H1 (cell line): ENCODE measurements around the gene TSPAN5. TPM values are rescaled to one million over a fixed set of nuclear protein-coding genes. Genes with fewer than 3 reads are reported as not detected.

Experiments used
- CTCF ChIA-PET: fragments of 300-600 bp; sonication (Branson Sonifier 250); formaldehyde crosslinking; loops from one replicate; lab custom pipeline; 2021; ENCODE audit not compliant: partially characterized antibody; lab: Charles Lee
- POLR2A ChIA-PET: fragments of 300-600 bp; sonication (Branson Sonifier 250); formaldehyde crosslinking; loops from one replicate; lab custom pipeline; 2021; ENCODE audit warnings: inconsistent platforms; ENCODE audit not compliant: partially characterized antibody; lab: Charles Lee
- DNase-seq, 2 experiments: peaks; one replicate each; pipeline versions ENCODE4 v3.0.0 to v3.0.0-alpha.2; 2010 to 2022; ENCODE audit warnings: low spot score in 2 of 2, low read depth in 1 of 2, mixed read lengths in 1 of 2
- FAIRE-seq: peaks from 2 replicates; lab custom pipeline; 2011; peaks lifted over from hg19 to GRCh38; lab: Jason Lieb, UNC
- H2AFZ ChIP-seq: 2 replicates; pipeline ENCODE4 v1.8.1; 2012; ENCODE audit warnings: low read length, inconsistent platforms
- H2AK5ac ChIP-seq: 2 replicates; pipeline ENCODE4 v1.6.1; 2013; ENCODE audit warnings: low read depth, low read length
- H2BK120ac ChIP-seq: replicated peaks from 2 replicates; pipeline ENCODE3; 2013; ENCODE audit warnings: low read depth, low read length, inconsistent platforms
- H2BK12ac ChIP-seq: 2 replicates; pipeline ENCODE4 v1.6.1; 2013; ENCODE audit warnings: low read depth, low read length
- H2BK15ac ChIP-seq: 2 replicates; pipeline ENCODE4 v1.6.1; 2013; ENCODE audit warnings: low read length
- H2BK20ac ChIP-seq: 2 replicates; pipeline ENCODE4 v1.6.1; 2013; ENCODE audit warnings: low read length
- H2BK5ac ChIP-seq: 2 replicates; pipeline ENCODE4 v1.6.1; 2013; ENCODE audit warnings: low read depth, low read length
- H3K14ac ChIP-seq: 2 replicates; pipeline ENCODE4 v1.6.1; 2013; ENCODE audit warnings: inconsistent platforms; ENCODE audit not compliant: insufficient read length
- H3K18ac ChIP-seq: 2 replicates; pipeline ENCODE4 v1.6.1; 2013; ENCODE audit warnings: low read length; ENCODE audit errors: extremely low read depth
- H3K23ac ChIP-seq: 2 replicates; pipeline ENCODE4 v1.6.1; 2013; ENCODE audit warnings: inconsistent platforms; ENCODE audit not compliant: insufficient read length
- H3K23me2 ChIP-seq: 2 replicates; pipeline ENCODE4 v1.6.1; 2013; ENCODE audit warnings: low read depth, low read length
- H3K27ac ChIP-seq: 2 replicates; pipeline ENCODE4 v1.6.1; 2011; ENCODE audit warnings: low read depth, low read length, inconsistent platforms
- H3K27me3 ChIP-seq, 4 experiments: replicated peaks in 1 of 4; 1 replicate in 1 of 4; 2 replicates in 3 of 4; pipeline versions ENCODE4 v1.6.1 to v1.8.1; 2011 to 2013; ENCODE audit warnings: low read length in 3 of 4, mild to moderate bottlenecking in 3 of 4, inconsistent platforms in 2 of 4, mixed read lengths in 2 of 4, moderate library complexity in 1 of 4; ENCODE audit not compliant: control insufficient read depth in 3 of 4, insufficient read depth in 3 of 4; ENCODE audit errors: extremely low read depth in 1 of 4
- H3K36me3 ChIP-seq, 4 experiments: 2 replicates each; pipeline versions ENCODE4 v1.6.1 to v1.8.1; 2011 to 2013; ENCODE audit warnings: mild to moderate bottlenecking in 4 of 4, low read length in 3 of 4, moderate library complexity in 2 of 4, control low read depth in 1 of 4, inconsistent platforms in 1 of 4; ENCODE audit not compliant: insufficient read depth in 4 of 4, control insufficient read depth in 2 of 4
- H3K4ac ChIP-seq: replicated peaks from 2 replicates; pipeline ENCODE3; 2013; ENCODE audit warnings: low read length, low read depth, mixed read lengths, inconsistent platforms; ENCODE audit not compliant: insufficient read length
- H3K4me1 ChIP-seq, 4 experiments: replicated peaks in 1 of 4; 1 replicate in 1 of 4; 2 replicates in 3 of 4; pipeline versions ENCODE4 v1.6.1 to v1.8.1; 2011 to 2013; ENCODE audit warnings: low read length in 3 of 4, inconsistent platforms in 2 of 4, mixed read lengths in 1 of 4; ENCODE audit not compliant: insufficient read depth in 4 of 4, control insufficient read depth in 3 of 4
- H3K4me2 ChIP-seq, 2 experiments: 2 replicates each; pipeline versions ENCODE4 v1.6.1 to v1.8.1; 2011 to 2013; ENCODE audit warnings: low read depth in 2 of 2, low read length in 2 of 2, control low read depth in 1 of 2, inconsistent platforms in 1 of 2, mild to moderate bottlenecking in 1 of 2; ENCODE audit not compliant: insufficient read depth in 1 of 2
- H3K4me3 ChIP-seq, 4 experiments: fragments of 200-600, 300-600 bp in 1 of 4; sonication (generic), shearing (Covaris generic), sonication (Bioruptor Twin) in 1 of 4; 2 replicates each; pipeline versions ENCODE4 v1.5.1 to v1.8.1; 2011 to 2016; ENCODE audit warnings: low read length in 4 of 4, low read depth in 3 of 4, control low read depth in 2 of 4, inconsistent platforms in 2 of 4, mild to moderate bottlenecking in 2 of 4, mixed read lengths in 1 of 4, moderate library complexity in 1 of 4; ENCODE audit not compliant: insufficient read depth in 2 of 4; ENCODE audit errors: extremely low read depth in 1 of 4
- H3K56ac ChIP-seq: replicated peaks from 2 replicates; pipeline ENCODE3; 2013; ENCODE audit warnings: low read depth, mild to moderate bottlenecking, mixed read lengths, low read length, inconsistent platforms; ENCODE audit not compliant: insufficient read length
- H3K79me1 ChIP-seq: 2 replicates; pipeline ENCODE4 v1.6.1; 2013; ENCODE audit warnings: low read depth, low read length, control low read depth
- H3K79me2 ChIP-seq, 2 experiments: 2 replicates each; pipeline versions ENCODE4 v1.6.1 to v1.8.1; 2012 to 2013; ENCODE audit warnings: low read length in 2 of 2, mild to moderate bottlenecking in 2 of 2, inconsistent platforms in 1 of 2; ENCODE audit not compliant: insufficient read depth in 2 of 2, control insufficient read depth in 1 of 2
- H3K9ac ChIP-seq, 4 experiments: replicated peaks in 1 of 4; 1 replicate in 1 of 4; 2 replicates in 3 of 4; pipeline versions ENCODE4 v1.6.1 to v1.8.1; 2011 to 2013; ENCODE audit warnings: low read depth in 3 of 4, low read length in 3 of 4, control low read depth in 2 of 4, mild to moderate bottlenecking in 2 of 4, moderate library complexity in 2 of 4, inconsistent platforms in 1 of 4; ENCODE audit errors: extremely low read depth in 1 of 4
- H3K9me3 ChIP-seq, 2 experiments: 2 replicates each; pipeline versions ENCODE4 v1.6.1 to v1.8.1; 2012 to 2013; ENCODE audit warnings: mild to moderate bottlenecking in 2 of 2, moderate library complexity in 2 of 2, control low read depth in 1 of 2, inconsistent platforms in 1 of 2, low read depth in 1 of 2, low read length in 1 of 2, mixed read lengths in 1 of 2; ENCODE audit not compliant: insufficient read depth in 2 of 2
- H4K20me1 ChIP-seq, 2 experiments: replicated peaks in 1 of 2; 2 replicates each; pipeline versions ENCODE3 to v1.8.1; 2011 to 2013; ENCODE audit warnings: inconsistent platforms in 2 of 2, low read length in 2 of 2, mild to moderate bottlenecking in 1 of 2; ENCODE audit not compliant: insufficient read depth in 2 of 2, control insufficient read depth in 1 of 2
- H4K5ac ChIP-seq: 2 replicates; pipeline ENCODE4 v1.6.1; 2013; ENCODE audit warnings: low read length, low read depth, mixed read lengths, inconsistent platforms; ENCODE audit not compliant: insufficient read length
- H4K8ac ChIP-seq: 2 replicates; pipeline ENCODE4 v1.8.0; 2013; ENCODE audit warnings: mild to moderate bottlenecking, moderate library complexity, low read length, inconsistent platforms; ENCODE audit not compliant: insufficient read depth; ENCODE audit errors: extremely low read depth
- H4K91ac ChIP-seq: replicated peaks from 2 replicates; pipeline ENCODE3; 2013; ENCODE audit warnings: low read length, mixed read lengths, inconsistent platforms; ENCODE audit not compliant: insufficient read length
- BCL11A ChIP-seq, 2 experiments: IDR thresholded peaks; one replicate each; pipeline ENCODE4 v1.6.1; 2011; ENCODE audit warnings: low read depth in 2 of 2, low read length in 2 of 2, mild to moderate bottlenecking in 2 of 2
- EGR1 ChIP-seq: IDR thresholded peaks from 2 replicates; pipeline ENCODE4 v1.6.1; 2011; ENCODE audit warnings: low read depth, low read length, borderline replicate concordance
- HDAC6 ChIP-seq: IDR thresholded peaks from one replicate; pipeline ENCODE4 v1.7.1; 2012; ENCODE audit warnings: low read depth, mild to moderate bottlenecking, inconsistent platforms, low read length, moderate library complexity
- SAP30 ChIP-seq: fragments of 300-600 bp; sonication (generic); IDR thresholded peaks from 2 replicates; pipeline ENCODE4 v1.7.1; 2012; ENCODE audit warnings: low read length, moderate library complexity, mild to moderate bottlenecking, inconsistent platforms; ENCODE audit not compliant: insufficient read depth, insufficient replicate concordance
- SIX5 ChIP-seq: IDR thresholded peaks from 2 replicates; pipeline ENCODE4 v1.6.1; 2011; ENCODE audit warnings: mild to moderate bottlenecking, low read depth, low read length
- TAF7 ChIP-seq: optimal IDR thresholded peaks from 2 replicates; pipeline ENCODE3; 2011; ENCODE audit warnings: low read depth, mild to moderate bottlenecking, inconsistent platforms, low read length, moderate library complexity, borderline replicate concordance
- WGBS, 2 experiments: shearing (Covaris generic) in 1 of 2; methylation state at CpG; one replicate each; pipeline versions ENCODE4 v1.1.6 to v1.1.7; 2013 to 2015; ENCODE audit warnings: low lambda C conversion rate in 2 of 2, mixed read lengths in 2 of 2, inconsistent platforms in 1 of 2, low coverage in 1 of 2, missing lambda C conversion rate in 1 of 2; ENCODE audit not compliant: insufficient replicate concordance in 2 of 2, insufficient coverage in 1 of 2, insufficient read length in 1 of 2; ENCODE audit errors: extremely low coverage in 1 of 2, missing lambda C conversion rate in 1 of 2; 5-methylcytosine and 5-hydroxymethylcytosine counted together
- polyA plus RNA-seq, 7 experiments: library from polyadenylated mRNA; depleted of rRNA in 3 of 7; stranded (reverse) in 5 of 7; unstranded in 2 of 7; fragments of >200 nt in 5 of 7; fragments of 200-250 nt in 2 of 7; gene quantifications; 1 replicate in 5 of 7; 2 replicates in 1 of 7; 4 replicates in 1 of 7; pipeline versions ENCODE4 v1.2.1 to v1.2.3, GENCODE V29; 2011 to 2013; ENCODE audit warnings: missing spikeins in 2 of 7, mixed read lengths in 2 of 7
- total RNA-seq: library from RNA; stranded (reverse); fragmentation: NEBNext Ultra II Directional; extraction: Animal tissue kit (Norgen Biotek cat#: 25700); gene quantifications from 2 replicates; pipeline ENCODE4 v1.2.1, GENCODE V29; 2021

The TSPAN5 gene
- total and polyA plus RNA-seq, 2 of the 8 experiments (the other 6 are each of a cell fraction or from before 2014, with no cell fraction given): 17.6 to 21.2 TPM

DNA sequence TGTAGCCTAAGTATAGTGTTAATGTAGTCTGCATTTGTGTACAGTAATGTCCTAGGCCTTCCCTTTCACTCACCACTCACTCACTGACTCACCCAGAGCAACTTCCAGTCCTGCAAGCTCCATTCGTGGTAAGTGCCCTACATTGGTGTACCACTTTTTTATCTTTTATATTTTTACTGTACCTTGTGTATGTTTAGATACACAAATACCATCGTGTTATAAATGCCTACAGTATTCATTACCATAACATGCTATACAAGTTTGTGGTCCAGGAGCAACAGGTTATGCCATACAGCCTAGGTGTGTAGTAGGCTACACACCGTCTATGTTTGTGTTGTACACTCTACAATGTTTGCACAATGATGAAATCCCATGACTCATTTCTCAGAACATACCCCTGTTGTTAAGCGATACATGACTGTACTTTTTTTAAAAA lies 15.4 kb downstream of the TSPAN5 start:
- peaks cover 0 to 48% of the 10 kb centered on the region in 2 experiments; a peak in 2 of 4 replicates for H3K79me2 ChIP-seq
- no peak overlapping the region for H2BK20ac ChIP-seq
- no peak overlapping the region for H2AFZ ChIP-seq
- H2BK5ac ChIP-seq: no peak overlapping the region
- no peak overlapping the region for H3K23ac ChIP-seq
- no peak overlapping the region for H3K4me3 ChIP-seq
- no peak overlapping the region for H3K27ac ChIP-seq
- H3K27me3 ChIP-seq: no peaks in the 10 kb centered on the region
- H3K23me2 ChIP-seq: no peaks in the 10 kb centered on the region
- H3K56ac ChIP-seq: no peak overlapping the region
- no peak overlapping the region for H4K91ac ChIP-seq
- no peaks in the 10 kb centered on the region for H3K9me3 ChIP-seq
- H2BK15ac ChIP-seq: no peak overlapping the region
- H3K79me1 ChIP-seq: no peaks in the 10 kb centered on the region; the same call in 1 of the 2 replicates
- no peak for DNase-seq
- H3K4ac ChIP-seq: no peak overlapping the region
- peaks cover 0 to 4% (median 0%) of the 10 kb centered on the region in 4 experiments; a peak in 2 of 7 replicates for H3K4me1 ChIP-seq
- H3K36me3 ChIP-seq: 0 out of 8 replicates have a peak, but pooled peaks cover 0 to 3% (median 0%) of the 10 kb centered on the region in 4 experiments
- no peak overlapping the region for H3K4me2 ChIP-seq
- H4K8ac ChIP-seq: no peak overlapping the region
- no peaks in the 10 kb centered on the region for H4K20me1 ChIP-seq
- no peak overlapping the region for H3K14ac ChIP-seq
- no peak overlapping the region for H2BK120ac ChIP-seq
- no peak overlapping the region for H3K9ac ChIP-seq
- no peak overlapping the region for H2AK5ac ChIP-seq
- ChIA-PET POLR2A (no interaction called here), CTCF (no interaction called here)
- TF ChIP-seq BCL11A (IDR thresholded peaks at IDR 0.05; ENCODE audit: low read depth in 2 of 2, low read length in 2 of 2): no peak
- no peak for TF ChIP-seq SAP30
- TF ChIP-seq EGR1: no peak
- TF ChIP-seq SIX5: no peak
- TF ChIP-seq TAF7: no peak
- no peak for TF ChIP-seq HDAC6
- FAIRE-seq: no peak
- no peak overlapping the region for H3K18ac ChIP-seq
- WGBS, 2 experiments: 82% methylated on average over 4 of the region's 4 CpGs; no CpG with 5 or more reads in 1 of the 2 experiments
- no peak overlapping the region for H4K5ac ChIP-seq
- no peak overlapping the region for H2BK12ac ChIP-seq
